HG03196 (cell line): ENCODE measurements around the gene MST1R.
"Not testable (repeated sequence)": the region's sequence is repeated elsewhere in the genome, so short reads cannot be mapped to it uniquely, and the experiment has no call there.

Source experiments
- ATAC-seq: cut with Tn5 transposase; IDR thresholded peaks from one replicate; pipeline ENCODE4 v1.9.1; 2021; ENCODE audit not compliant: unreplicated experiment

MST1R gene

GRCh38 chr3:49903451-49904424 is at the start of gene MST1R:
Gene MST1R (minus strand): TSS chr3:49903873. CDS start chr3:49903609, 264 bp downstream.
- peak; percentile 58 for ATAC-seq

- no peak for ATAC-seq
These were observed 49.3 kb upstream of the MST1R start for GRCh38 chr3:49952924-49953323.

GRCh38 chr3:49942651-49943050 is 39.0 kb upstream of the MST1R start:
- ATAC-seq = no peak

- peak; percentile 14 for ATAC-seq
These were observed 37.1 kb upstream of the MST1R start for GRCh38 chr3:49940667-49941249.

GRCh38 chr3:49939858-49940666 is 36.4 kb upstream of the MST1R start, which contains the start of gene RBM6:
Gene RBM6 (plus strand): TSS chr3:49940150. CDS start chr3:49962642, 22,492 bp downstream.
- peak; percentile 93 for ATAC-seq

GRCh38 chr3:49937090-49937489 is 33.4 kb upstream of the MST1R start:
- ATAC-seq = no peak

GRCh38 chr3:49932281-49932680 is 28.6 kb upstream of the MST1R start:
- ATAC-seq = not testable (repeated sequence)

- no peak for ATAC-seq
These were observed 27.2 kb upstream of the MST1R start for GRCh38 chr3:49930922-49931321.

- ATAC-seq = no peak
These were observed 26.6 kb upstream of the MST1R start for GRCh38 chr3:49930168-49930690.

GRCh38 chr3:49929291-49930167 is 25.9 kb upstream of the MST1R start, which contains the start of gene MON1A:
Gene MON1A (minus strand): TSS chr3:49929811. CDS start chr3:49913346, 16,465 bp downstream.
- peak; percentile 82 for ATAC-seq

GRCh38 chr3:49928481-49929017 is 24.9 kb upstream of the MST1R start:
- ATAC-seq = no peak

GRCh38 chr3:49927798-49928197 is 24.1 kb upstream of the MST1R start:
- no peak for ATAC-seq

GRCh38 chr3:49926117-49926728 is 22.6 kb upstream of the MST1R start:
- ATAC-seq = no peak

GRCh38 chr3:49925485-49925884 is 21.8 kb upstream of the MST1R start:
- ATAC-seq = no peak

GRCh38 chr3:49924683-49925082 is 21.0 kb upstream of the MST1R start:
- ATAC-seq = no peak

GRCh38 chr3:49917806-49918590 is 14.3 kb upstream of the MST1R start:
- ATAC-seq = not testable (repeated sequence)

GRCh38 chr3:49916686-49917085 is 13.0 kb upstream of the MST1R start:
- no peak for ATAC-seq

GRCh38 chr3:49914906-49915305 is 11.2 kb upstream of the MST1R start:
- no peak for ATAC-seq
